Measurements from ENCODE around the gene FICD.

Gene FICD

DNA sequence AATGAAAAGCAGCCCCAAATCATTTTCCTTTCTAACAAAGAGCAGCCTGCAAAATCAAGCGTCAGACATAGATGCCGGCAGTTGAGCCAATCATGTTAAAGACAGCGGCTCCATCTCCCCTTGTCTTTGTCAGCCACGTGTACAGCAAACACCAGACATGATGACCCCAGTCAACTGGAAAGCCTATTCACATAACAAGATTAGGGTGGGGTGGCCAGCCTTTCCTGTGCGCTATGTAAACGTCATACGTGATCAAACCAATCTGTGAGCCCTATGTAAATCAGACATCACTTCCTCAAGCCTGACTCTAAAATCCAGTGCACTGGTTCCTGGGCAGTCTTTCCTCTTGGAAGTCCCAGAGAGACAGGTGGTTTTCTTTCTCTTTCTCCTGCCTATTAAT is 9.9 kb upstream of the FICD start:
- no peak for DNase-seq

DNA sequence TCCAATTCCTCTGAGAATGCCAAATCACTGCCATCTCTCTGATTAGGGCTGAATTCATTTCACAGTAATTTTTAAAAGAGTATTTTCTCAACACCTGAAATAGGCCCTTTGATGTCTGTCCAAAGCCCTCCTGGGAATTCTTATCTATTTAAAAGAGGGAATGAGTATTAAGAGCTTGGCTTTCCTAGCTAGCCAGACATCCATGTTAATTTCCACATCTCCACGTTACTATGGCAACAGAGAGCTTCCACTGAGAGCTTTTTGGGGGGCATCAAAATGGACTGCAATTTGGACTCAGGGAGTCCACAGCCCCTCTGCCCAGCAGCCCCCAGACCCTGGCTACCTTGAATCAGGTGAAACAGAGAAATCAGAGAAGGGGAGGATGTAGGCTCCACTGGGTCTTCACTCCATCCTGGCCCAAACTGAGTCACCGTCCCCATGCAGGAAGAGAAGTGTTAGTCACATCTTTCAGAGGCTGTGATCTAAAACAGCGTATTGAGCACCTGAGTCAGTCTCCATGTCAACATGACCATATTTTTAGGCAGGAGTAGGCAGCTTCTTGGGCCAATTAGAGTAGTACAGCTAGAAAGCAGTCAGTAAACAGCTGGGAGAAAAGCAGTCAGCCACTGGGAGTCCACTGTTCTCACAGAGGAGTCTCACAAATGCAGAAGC is 7.0 kb upstream of the FICD start:
- DNase-seq, result no peak

DNA sequence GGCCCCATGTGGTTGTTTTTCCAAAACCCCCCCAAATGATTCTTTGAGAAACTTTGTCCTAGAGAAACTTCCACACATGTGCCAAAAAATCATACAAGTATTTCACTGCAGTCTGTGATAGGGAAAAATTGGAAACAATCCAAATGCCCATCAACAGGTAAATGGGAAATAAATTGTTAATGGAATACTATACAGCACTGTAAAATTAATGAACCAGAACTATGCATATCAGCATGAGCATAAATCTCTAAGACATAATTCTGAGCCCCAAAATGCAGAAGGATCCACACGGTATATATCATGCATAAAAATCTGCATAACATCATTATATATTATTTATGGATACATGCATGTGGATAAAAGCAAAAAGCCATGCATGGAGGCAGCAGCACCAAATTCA is 5.3 kb upstream of the FICD start:
- DNase-seq, result no peak

DNA sequence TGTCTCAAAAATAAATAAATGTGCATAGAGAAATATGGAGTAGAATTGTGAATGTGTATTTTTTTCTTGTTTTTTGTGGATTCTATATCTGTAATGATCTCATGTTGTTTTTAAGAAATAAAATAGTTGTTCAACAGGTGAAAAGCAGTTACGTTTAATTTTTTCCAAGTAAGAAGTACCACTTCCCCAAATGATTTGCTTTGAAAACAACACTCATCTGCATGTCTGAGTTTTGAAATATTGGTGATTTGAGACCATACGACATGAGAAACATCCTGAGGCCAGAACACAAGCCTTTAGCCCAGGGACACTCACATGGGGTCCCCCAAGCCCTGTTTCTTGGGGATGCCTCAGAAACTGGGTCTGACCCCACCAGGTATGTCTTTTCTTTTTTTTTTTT is 4.2 kb upstream of the FICD start:
- DNase-seq, result no peak

DNA sequence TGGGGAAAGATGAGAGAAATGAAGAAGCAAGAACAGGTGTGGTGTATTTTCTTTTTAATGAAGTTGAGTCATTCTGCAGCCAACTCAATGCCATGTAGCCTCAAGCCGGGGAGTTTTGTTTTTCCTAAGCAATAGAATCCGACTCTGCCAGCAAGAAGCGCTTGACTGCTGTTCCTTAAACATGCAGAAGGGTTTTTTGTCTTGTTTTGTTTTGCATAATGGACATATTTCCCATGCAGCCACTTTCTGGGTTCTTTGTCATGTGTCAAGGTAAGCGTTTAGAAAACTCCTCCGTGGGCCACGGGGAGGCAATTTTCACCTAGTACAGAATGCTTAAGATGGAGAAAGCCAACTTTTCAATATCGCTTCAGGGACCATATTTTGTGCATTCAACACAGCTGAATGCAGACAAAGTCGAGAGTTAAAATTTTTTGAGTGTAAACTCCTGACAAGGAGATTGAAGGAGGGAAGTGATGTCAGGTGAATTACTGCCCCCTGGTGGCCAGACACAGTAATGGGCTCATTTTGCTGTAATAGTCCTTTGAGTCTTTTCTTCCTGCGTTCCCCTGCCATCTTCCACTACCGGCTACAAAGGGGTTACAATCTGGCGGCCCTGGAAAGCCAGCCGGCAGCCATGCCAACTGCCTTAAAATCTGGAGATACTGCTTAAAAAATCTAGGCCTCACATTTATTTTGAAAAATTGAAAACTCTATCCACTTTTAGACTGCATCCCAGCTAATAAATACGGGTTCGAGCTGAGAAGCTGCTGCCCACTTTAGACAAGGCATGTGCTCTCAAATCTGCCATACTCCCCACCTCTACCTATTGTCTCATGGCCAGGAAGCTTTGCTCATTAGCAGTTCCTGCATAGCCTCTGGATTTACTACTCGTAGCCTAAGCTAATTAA is 3.2 kb upstream of the FICD start:
- peak; percentile 85 for DNase-seq

DNA sequence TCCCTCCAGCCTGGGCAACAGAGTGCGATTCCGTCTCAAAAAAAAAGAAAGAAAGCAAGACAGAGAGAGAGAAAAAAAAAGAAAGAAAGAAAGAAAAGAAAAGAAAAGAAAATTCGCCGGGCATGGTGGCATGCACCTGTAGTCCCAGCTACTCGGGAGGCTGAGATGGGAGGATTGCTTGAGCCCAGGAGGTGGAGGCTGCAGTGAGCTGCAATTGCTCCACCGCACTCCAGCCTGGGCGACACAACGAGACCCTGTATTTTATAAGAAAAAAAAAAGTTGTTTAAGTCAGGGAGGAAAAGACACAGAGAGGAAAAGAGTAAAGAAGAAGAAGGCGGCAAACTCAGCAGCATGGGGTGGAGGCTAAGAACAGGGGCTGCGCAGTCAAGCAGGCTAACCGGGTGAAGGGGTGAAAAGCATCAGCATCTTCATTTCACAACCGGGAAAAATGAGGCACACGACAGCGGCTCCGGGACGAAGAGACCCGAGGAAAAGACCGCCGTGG is 557 bp upstream of the FICD start:
- no peak for DNase-seq

DNA sequence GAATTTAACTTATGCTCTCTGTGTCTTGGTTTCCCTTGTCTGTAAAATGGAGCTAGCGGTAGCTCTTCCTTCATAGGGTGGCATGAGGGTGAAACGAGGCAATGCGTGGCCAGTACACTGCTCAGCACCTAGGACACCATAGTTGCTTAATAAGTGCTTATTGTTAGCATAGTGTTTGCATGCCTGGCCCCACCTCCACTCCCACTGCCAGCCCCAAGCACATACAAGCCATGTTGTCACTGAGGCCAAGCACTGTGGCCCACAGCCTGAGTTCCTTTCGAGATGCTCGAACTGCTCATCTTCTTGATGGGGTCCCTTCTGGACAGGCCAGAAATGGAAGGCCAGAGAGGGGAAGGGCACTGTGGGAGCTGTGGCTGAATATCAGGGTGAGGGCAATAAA is 839 bp downstream of the FICD start:
- no peak for DNase-seq

DNA sequence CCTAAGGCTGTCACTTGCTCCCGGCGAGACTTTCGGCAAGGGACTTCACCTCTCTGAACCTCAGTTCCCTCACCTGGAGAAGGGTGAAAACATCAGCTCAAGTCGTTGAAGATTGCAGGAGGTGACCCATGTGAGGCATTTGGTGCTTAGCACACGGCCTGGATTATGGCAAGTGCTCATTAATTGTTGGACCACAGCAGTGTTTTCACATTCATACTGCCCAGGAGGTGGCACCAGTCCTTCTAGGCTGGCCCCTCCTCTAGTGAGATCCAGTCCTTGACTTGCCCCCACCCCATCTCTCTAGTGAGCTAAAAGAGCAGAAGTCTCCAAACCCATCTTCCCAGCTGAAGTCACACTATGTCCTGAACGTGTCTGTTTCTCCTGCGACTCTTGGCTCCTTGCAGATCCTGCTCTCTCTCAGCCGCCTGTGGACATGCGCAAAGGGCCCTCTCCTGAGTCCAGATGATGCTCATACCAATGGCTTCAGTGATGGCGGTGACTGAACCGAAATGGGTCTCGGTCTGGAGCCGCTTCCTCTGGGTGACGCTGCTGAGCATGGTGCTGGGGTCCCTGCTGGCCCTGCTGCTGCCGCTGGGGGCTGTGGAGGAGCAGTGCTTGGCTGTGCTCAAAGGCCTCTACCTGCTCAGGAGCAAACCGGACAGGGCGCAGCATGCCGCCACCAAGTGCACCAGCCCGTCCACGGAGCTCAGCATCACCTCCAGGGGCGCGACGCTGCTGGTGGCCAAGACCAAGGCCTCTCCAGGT is 1.6 kb downstream of the FICD start:
- no peak for DNase-seq

DNA sequence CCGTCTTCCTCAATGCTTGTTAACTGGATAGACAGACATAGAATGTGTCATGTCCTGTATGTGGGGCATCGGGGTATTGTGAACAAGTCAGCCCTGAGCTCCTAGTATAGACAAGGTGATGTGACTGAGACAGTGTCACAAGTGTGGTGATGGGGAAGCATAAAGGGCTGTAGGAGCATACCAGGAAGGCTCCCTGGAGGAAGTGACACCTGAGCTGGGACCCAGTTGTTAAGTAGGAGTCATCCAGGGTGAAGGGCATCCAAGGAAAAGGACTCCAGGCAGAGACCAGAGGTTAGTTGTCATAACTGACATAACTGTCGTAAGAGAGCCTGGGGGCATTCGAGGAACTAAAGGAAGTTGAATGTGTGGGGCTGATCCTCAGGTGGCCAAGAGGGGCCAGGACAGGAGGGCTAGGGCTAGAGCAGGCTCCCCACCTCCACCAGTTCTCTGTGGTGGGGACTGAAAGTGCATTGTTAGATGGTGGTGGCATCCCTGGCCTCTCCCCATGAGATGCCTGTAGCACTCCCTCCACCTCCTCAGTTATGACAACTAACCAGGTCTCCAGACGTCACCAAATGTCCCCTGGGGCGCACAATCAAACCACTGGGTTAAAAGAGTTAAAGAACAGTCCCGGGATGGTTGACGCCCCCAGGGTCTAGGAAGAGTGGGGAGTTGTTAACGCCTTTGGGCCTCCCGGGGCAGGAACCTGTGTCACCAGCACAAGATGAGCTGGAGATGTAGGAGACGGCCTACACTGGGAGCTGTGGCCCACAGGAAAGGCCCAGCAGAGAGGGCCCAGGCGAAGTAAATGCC is 2.4 kb downstream of the FICD start:
- DNase-seq, result no peak

DNA sequence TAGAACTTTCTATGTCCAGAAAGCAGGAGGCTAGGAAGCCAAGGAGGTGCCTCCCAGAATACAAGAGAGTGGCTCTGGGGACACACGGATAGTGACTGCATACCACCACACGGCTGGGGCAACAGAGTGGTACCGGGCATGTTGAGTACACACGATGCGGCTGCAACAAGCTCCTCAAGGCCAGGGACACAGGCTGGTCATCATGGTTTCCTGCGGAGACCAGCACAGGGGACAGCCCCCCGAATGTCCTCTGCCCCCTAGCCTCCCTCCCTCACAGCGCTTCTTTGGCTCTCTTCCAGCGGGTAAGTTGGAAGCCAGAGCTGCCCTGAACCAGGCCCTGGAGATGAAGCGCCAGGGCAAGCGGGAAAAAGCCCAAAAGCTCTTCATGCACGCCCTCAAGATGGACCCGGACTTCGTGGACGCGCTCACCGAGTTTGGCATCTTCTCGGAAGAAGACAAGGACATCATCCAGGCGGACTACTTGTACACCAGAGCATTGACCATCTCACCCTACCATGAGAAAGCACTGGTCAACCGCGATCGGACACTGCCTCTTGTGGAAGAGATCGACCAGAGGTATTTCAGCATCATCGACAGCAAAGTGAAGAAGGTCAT is 3.1 kb downstream of the FICD start:
- no peak for DNase-seq

DNA sequence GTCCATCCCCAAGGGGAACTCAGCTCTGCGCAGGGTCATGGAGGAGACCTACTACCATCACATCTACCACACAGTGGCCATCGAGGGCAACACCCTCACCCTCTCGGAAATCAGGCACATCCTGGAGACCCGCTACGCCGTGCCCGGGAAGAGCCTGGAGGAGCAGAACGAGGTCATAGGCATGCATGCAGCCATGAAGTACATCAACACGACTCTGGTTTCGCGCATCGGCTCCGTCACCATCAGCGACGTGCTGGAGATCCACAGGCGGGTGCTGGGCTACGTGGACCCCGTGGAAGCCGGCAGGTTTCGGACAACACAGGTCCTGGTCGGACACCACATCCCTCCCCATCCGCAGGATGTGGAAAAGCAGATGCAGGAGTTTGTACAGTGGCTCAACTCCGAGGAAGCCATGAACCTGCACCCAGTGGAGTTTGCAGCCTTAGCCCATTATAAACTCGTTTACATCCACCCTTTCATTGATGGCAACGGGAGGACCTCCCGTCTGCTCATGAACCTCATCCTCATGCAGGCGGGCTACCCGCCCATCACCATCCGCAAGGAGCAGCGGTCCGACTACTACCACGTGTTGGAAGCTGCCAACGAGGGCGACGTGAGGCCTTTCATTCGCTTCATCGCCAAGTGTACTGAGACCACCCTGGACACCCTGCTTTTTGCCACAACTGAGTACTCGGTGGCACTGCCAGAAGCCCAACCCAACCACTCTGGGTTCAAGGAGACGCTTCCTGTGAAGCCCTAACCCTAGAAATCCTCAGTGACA is 3.8 kb downstream of the FICD start:
- DNase-seq, result no peak

DNA sequence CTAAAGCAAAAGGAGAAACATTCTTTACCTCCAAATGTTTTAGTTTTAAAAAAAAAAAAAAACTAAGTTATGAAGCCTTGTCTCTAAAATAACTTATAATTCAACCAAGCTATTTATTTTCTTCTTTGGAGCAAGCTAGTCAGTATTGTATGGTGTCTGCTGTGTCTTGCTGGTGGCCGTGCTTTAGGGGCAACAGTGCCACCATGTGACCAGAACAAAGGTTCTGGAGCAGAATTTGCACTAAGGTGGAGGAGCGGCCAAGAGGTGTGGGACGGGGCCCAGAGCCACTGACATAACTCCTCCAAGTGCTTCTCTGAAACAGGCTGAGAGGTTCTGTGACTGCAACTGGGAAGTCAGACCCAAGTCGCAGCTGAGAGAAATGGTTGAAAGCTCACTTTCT is 4.5 kb downstream of the FICD start:
- no peak for DNase-seq

DNA sequence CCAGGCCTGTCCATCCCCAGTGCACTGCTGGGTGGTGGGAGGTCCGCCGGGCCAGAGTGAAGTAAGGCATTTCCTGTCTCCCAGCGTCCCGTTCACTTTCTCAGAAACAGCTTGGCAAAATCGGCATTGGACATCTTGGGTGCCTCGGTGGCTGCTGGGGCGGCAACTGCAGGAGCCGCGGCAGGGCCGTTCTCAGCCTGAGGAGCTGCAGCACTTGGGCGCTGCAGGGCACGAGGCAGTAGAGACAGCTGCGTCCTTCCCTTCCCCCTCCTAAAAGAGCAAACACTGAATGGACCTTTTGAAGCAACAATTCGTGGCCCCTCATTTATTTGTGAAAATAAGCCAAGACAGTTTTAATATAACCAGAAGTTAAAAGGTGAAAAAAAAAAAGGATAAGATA is 8.3 kb downstream of the FICD start:
- DNase-seq, result no peak

DNA sequence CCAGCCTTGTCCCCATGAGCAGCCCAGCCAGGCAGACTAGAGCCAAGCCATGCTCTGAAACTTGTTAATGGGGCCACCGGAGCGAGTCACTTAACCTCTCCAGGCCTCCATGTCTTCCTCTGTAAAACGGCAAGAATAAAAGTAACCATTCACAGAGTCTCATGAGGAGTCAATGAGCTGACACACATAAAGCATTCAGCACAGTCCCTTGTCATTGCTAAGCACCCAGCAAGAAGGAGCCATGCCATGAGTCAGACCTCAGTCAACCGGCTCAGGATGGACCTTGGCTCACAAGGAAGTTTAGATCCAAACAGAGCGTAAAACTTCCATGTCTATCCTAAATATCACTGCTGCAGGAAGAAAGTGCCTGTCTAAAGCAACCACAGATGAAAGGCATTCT is 10.6 kb downstream of the FICD start:
- DNase-seq, result no peak

DNA sequence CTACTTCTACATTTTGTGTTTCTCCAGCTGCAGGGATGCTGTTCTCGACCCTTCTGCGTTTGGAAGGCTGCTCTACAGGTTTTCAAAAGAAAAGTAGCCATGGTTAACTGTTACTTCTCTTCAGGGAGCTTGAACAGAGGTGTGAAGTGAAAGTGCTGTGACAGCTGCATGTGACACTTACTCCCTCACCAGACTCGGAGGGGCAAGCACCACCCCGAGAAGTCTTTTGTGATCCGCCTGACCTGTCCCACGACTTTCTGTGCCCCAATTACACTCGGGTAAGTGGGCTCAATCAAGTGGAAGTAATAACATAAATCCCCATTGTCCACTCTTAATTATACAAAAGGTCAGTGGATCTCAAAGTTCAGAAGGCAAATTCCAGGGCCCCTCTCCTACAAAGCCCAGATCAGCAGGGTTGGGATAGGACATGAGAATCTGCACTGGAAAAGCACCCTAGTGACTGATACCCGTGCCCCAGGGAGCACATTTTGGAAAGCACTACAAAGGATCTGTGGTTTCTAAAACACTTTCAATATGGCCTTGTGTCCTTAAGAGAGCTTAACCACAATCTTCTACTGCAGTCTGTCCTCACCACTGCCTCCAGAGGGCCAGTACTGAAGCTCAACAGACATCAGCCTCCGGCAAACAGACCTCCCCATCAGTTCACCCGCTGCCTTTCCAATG is 11.5 kb downstream of the FICD start:
- no peak for DNase-seq

DNA sequence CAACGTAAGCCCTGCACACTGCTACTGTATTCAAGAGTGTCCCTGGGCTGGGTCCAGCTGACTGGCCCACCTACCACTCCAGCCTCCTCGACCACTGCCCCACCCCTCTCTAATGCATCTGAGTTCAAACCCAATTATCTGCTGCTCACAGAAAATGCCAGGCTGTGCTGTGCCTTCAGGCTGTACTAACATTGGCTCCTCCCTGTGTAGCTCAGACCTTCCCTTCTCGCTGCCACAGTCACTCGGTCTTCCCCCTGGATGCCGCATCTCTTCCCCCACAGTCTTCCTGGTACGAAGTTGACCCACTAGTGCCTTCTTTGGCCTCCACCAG is 12.1 kb downstream of the FICD start:
- no peak for DNase-seq

DNA sequence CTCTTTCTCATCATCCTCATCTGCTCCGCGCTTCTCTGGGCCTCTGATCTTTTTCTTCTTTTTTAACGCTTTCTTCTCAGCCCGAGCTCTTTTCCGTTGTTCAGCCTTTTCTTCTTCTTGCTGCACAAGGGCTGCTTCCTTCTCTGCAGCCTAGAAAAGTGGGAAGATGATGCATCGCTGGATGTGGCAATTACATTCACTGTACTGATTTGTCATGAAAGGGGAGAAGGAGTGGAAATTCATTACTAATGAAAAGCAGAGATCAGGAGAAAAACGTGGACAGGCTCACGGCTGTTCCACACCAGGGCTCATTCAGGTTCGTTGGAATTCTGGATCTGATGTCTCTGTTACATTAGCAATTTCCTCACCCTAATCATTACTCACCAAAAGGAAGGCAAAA is 15.1 kb downstream of the FICD start:
- DNase-seq, result no peak

DNA sequence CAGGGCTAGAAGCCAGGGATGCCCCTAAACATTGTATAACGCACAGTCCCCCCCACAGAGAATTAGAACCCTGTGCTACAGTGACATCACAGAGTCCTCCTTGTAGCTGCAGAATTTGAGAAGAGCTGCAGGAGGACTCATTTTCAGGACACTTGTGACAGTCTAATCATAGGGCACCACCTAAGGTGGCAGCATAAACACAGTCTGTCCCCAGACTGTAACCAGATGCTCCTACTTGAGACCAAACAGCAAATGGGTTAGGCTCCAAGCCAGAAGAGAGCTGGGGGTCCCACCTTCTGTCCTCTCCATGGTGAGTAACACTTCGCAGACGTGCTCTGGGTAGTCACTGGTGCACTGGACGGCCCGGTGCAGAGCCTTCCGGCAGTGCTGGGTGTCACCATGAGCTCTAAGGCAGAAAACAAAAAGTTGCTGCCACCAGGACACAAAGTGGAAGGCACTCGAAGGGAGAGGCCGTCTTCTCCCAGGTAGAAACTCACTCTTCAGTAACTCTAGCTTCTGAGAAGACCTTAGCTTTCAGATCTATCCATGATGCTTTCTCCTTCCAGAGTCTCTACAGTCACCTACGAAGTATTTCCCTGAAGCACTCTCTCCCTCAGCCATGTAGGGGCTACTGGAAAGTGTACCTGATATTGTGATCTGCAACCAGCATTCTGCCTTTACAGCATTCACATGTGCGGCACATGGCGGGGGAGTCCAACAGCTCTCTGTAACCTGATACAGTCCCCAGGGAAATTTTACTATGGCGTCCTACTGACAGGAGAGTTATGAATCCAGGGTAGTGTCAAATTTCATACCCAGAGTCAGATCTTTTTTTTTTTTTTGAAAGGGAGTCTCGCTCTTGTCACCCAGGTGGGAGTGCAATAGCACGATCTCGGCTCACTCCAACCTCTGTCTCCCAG is 17.1 kb downstream of the FICD start:
- DNase-seq, result peak; percentile 79

DNA sequence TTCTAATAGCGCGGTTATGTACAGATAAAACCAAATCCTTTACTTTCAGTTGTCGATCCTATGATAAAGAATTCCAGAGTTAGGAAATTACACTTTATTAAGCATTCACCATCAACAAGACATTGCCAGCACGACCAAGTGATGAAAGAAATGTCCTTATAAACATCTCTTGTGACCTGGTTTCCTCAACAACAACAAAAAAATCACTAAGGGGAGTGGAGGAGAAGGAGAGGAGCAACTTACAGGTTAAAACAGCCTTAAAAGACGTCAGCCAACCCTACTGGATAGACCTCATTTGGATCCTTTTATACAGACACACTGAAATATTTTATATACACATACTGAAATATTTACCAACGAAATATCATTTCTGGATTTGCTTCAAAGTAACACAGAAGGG is 23.1 kb downstream of the FICD start:
- no peak for DNase-seq
